ENCODE results near the gene MIPOL1. TPM values are rescaled to one million over a fixed set of nuclear protein-coding genes. Genes with fewer than 3 reads are reported as not detected.

Gene MIPOL1
- total RNA-seq, 1 donor from 2014 or later: not detected

- H3K4me3 Mint-ChIP-seq: peak within 1 kb of the TSS; percentile 73
- no peak for DNase-seq
- H3K9me3 Mint-ChIP-seq: peaks cover 17% of the 10 kb centered on the region
- peaks cover 1% of the 10 kb centered on the region for H3K36me3 Mint-ChIP-seq (ENCODE audit: low read depth)
- peaks cover 9% of the 10 kb centered on the region for H3K4me1 Mint-ChIP-seq
- H3K27ac Mint-ChIP-seq: peak within 1 kb of the TSS; percentile 76
- peaks cover 73% of the 10 kb centered on the region for H3K27me3 Mint-ChIP-seq
- intact Hi-C loops (cut with micrococcal nuclease): loop anchor here (5.0 kb wide), 2 partner anchors 1013 to 1073 kb away; partner anchors contain the start of genes NKX2-1 and NKX2-8
Observed at GRCh38 chr14:37594971-37595808, 397.5 kb downstream of the MIPOL1 start, which contains the start of the genes FOXA1 and TTC6. Gene FOXA1 (minus strand): TSS chr14:37595249. CDS start chr14:37594972, 277 bp downstream. Gene TTC6 (plus strand): TSS chr14:37595629. CDS start chr14:37622065, 26,436 bp downstream.

GRCh38 chr14:37595809-37596621, 398.3 kb downstream of the MIPOL1 start:
- peak overlapping the region; percentile 66 for H3K27ac Mint-ChIP-seq
- peaks cover 9% of the 10 kb centered on the region for H3K4me1 Mint-ChIP-seq
- H3K9me3 Mint-ChIP-seq: peaks cover 17% of the 10 kb centered on the region
- peaks cover 71% of the 10 kb centered on the region for H3K27me3 Mint-ChIP-seq
- peak; percentile 65 for DNase-seq
- intact Hi-C loops (cut with micrococcal nuclease): loop anchor here (5.0 kb wide), 1 partner anchor 1014 kb away; the partner anchor contains the start of gene NKX2-8
- peak overlapping the region; percentile 73 for H3K4me3 Mint-ChIP-seq
- peaks cover 1% of the 10 kb centered on the region for H3K36me3 Mint-ChIP-seq (ENCODE audit: low read depth)

GRCh38 chr14:37596790-37597472, 399.2 kb downstream of the MIPOL1 start:
- H3K9me3 Mint-ChIP-seq: peaks cover 14% of the 10 kb centered on the region
- intact Hi-C loops (cut with micrococcal nuclease): loop anchor here (5.0 kb wide), 1 partner anchor 1015 kb away; the partner anchor contains the start of gene NKX2-8
- H3K27me3 Mint-ChIP-seq: peaks cover 74% of the 10 kb centered on the region
- DNase-seq: no peak
- no peaks in the 10 kb centered on the region for H3K36me3 Mint-ChIP-seq (ENCODE audit: low read depth)
- no peak overlapping the region for H3K27ac Mint-ChIP-seq
- H3K4me1 Mint-ChIP-seq: peaks cover 9% of the 10 kb centered on the region
- no peak overlapping the region for H3K4me3 Mint-ChIP-seq

- Mint-ChIP-seq H3K4me1 (peaks cover 9% of the 10 kb centered on the region), H3K4me3 (no peak overlapping the region), H3K9me3 (peaks cover 12% of the 10 kb centered on the region), H3K27ac (no peak overlapping the region), H3K27me3 (peaks cover 74% of the 10 kb centered on the region), H3K36me3 (ENCODE audit: low read depth) (no peaks in the 10 kb centered on the region)
- DNase-seq: no peak
- intact Hi-C loops (cut with micrococcal nuclease): loop anchor here (5.0 kb wide), 1 partner anchor 1015 kb away; the partner anchor contains the start of gene NKX2-8
Observed at GRCh38 chr14:37597538-37597913, 399.8 kb downstream of the MIPOL1 start.

GRCh38 chr14:37597914-37598746, 400.4 kb downstream of the MIPOL1 start:
- H3K4me1 Mint-ChIP-seq: peaks cover 9% of the 10 kb centered on the region
- peaks cover 7% of the 10 kb centered on the region for H3K9me3 Mint-ChIP-seq
- no peak overlapping the region for H3K27ac Mint-ChIP-seq
- DNase-seq: no peak
- no peak overlapping the region for H3K4me3 Mint-ChIP-seq
- H3K36me3 Mint-ChIP-seq (ENCODE audit: low read depth): no peaks in the 10 kb centered on the region
- intact Hi-C loops (cut with micrococcal nuclease): loop anchor here (5.0 kb wide), 1 partner anchor 1016 kb away; the partner anchor contains the start of gene NKX2-8
- H3K27me3 Mint-ChIP-seq: peaks cover 71% of the 10 kb centered on the region

GRCh38 chr14:37598747-37599506, 401.2 kb downstream of the MIPOL1 start:
- H3K27ac Mint-ChIP-seq: no peak overlapping the region
- intact Hi-C loops (cut with micrococcal nuclease): loop anchor here (5.0 kb wide), 1 partner anchor 1017 kb away; the partner anchor contains the start of gene NKX2-8
- H3K27me3 Mint-ChIP-seq: peaks cover 63% of the 10 kb centered on the region
- no peak for DNase-seq
- peaks cover 8% of the 10 kb centered on the region for H3K4me1 Mint-ChIP-seq
- no peak overlapping the region for H3K4me3 Mint-ChIP-seq
- no peaks in the 10 kb centered on the region for H3K36me3 Mint-ChIP-seq (ENCODE audit: low read depth)
- peaks cover 7% of the 10 kb centered on the region for H3K9me3 Mint-ChIP-seq

- H3K36me3 Mint-ChIP-seq (ENCODE audit: low read depth): no peaks in the 10 kb centered on the region
- H3K27ac Mint-ChIP-seq: no peak overlapping the region
- H3K27me3 Mint-ChIP-seq: peaks cover 58% of the 10 kb centered on the region
- intact Hi-C loops (cut with micrococcal nuclease): loop anchor here (5.0 kb wide), 1 partner anchor 1017 kb away; the partner anchor contains the start of gene NKX2-8
- no peak overlapping the region for H3K4me3 Mint-ChIP-seq
- H3K9me3 Mint-ChIP-seq: peaks cover 7% of the 10 kb centered on the region
- H3K4me1 Mint-ChIP-seq: peaks cover 5% of the 10 kb centered on the region
- no peak for DNase-seq
Observed at GRCh38 chr14:37599507-37600368, 402.0 kb downstream of the MIPOL1 start.

- peaks cover 51% of the 10 kb centered on the region for H3K27me3 Mint-ChIP-seq
Observed at GRCh38 chr14:37600880-37601741, 403.4 kb downstream of the MIPOL1 start.

GRCh38 chr14:37601865-37602264, 404.1 kb downstream of the MIPOL1 start:
- H3K27me3 Mint-ChIP-seq: peaks cover 43% of the 10 kb centered on the region
- H3K4me1 Mint-ChIP-seq: no peaks in the 10 kb centered on the region
- H3K4me3 Mint-ChIP-seq: no peak overlapping the region
- peaks cover 7% of the 10 kb centered on the region for H3K9me3 Mint-ChIP-seq
- intact Hi-C loops (cut with micrococcal nuclease): no loop called here
- no peak overlapping the region for H3K27ac Mint-ChIP-seq
- DNase-seq: no peak
- H3K36me3 Mint-ChIP-seq (ENCODE audit: low read depth): no peaks in the 10 kb centered on the region

More at GRCh38 chr14:37600880-37601741, 403.4 kb downstream of the MIPOL1 start:
- H3K36me3 Mint-ChIP-seq (ENCODE audit: low read depth): no peaks in the 10 kb centered on the region
- DNase-seq: no peak
- H3K4me1 Mint-ChIP-seq: peaks cover 3% of the 10 kb centered on the region
- H3K27ac Mint-ChIP-seq: no peak overlapping the region
- no peak overlapping the region for H3K4me3 Mint-ChIP-seq
- H3K9me3 Mint-ChIP-seq: peaks cover 7% of the 10 kb centered on the region
- intact Hi-C loops (cut with micrococcal nuclease): no loop called here

Measured in activated CD4-positive, alpha-beta T cell treated with anti-CD3 and anti-CD28 coated beads, Interleukin-2, amount 10 ng/mL, durations not matched to agents 24 days and 14 days (primary cell).